SKM-1 treated with dmso at 0.1 percent for 144 hours (cell line): Measurements from ENCODE around the gene DOCK3.
"Not testable (repeated sequence)": the region's sequence is repeated elsewhere in the genome, so short reads cannot be mapped to it uniquely, and the experiment has no call there.

Experiments used
- DNase-seq: peaks from one replicate; lab custom pipeline; 2025; ENCODE audit not compliant: unreplicated experiment; lab: John Stamatoyannopoulos, UW

Gene DOCK3

GRCh38 chr3:50649451-50649931 is 25.2 kb upstream of the DOCK3 start:
- no peak for DNase-seq

DNA sequence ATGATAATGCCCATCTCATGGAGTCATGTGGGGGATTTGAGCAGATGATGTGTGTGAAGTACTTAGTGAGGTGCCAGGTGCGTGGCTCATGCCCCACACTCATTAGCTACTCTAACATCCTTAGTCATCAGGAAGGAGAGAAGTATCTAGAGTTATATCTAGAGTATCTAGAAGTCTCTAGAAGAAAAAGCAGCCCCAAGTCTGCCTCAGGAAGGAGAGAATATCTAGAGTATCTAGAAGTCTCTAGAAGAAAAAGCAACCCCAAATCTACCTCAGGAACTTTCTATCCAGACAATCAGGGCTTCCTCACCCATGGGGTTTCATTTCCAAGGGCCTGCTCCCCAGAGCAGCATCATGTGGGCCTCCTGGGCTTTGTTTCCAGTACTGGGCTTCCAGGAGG is 24.7 kb upstream of the DOCK3 start:
- DNase-seq: no peak

DNA sequence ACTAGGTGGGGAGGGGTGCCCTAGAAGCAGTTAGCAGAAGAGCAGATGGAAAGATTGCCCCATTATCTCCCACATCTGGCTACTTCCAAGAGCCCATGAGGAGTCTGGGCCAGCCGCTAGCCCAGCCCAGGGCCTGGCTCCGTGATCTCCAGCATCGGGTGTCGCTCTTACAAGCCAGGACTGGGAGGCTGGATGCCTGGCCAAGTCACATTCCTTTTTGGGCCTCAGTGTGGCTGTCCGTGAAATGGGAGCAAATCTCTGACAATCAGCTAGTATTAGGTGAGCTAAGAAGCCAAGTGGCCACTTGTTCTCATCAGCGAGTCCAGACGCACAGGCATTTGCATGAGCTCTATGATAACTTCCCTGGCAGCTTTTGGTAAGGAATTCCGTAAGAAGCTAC is 23.3 kb upstream of the DOCK3 start:
- DNase-seq: no peak

DNA sequence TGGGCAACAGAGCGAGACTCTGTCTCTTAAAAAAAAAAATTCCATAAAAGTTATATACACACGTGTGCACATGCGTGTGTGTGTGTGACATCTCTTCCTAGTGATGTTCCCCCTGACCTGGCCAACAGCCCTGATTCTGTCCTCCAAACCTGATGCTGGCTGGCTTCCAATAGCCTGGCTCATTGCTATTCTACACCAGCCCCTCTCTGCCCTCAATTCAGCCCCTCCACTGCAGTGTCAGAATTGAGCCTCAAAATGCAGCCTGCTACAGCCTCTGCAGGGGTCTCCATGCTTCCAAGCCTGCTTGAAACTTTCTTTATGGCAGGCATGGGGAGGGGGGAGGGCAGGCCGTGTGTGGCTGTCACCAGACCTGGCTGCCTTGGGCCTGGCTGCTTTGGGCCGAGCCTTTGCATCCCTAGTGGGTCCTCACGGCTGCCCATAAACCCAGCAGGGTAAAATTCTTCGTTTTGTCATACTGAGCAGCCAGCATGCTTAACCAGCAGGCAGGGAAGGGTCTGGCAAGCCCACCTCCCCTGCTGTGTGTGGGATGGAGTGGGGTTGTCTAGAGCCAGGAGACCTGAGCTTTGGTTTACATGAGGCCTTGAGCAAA is 22.7 kb upstream of the DOCK3 start:
- DNase-seq: no peak

- DNase-seq: peak; percentile 60
These were observed 22.0 kb upstream of the DOCK3 start for GRCh38 chr3:50652709-50653108.

- no peak for DNase-seq
These were observed 20.7 kb upstream of the DOCK3 start for GRCh38 chr3:50653937-50654595.

DNA sequence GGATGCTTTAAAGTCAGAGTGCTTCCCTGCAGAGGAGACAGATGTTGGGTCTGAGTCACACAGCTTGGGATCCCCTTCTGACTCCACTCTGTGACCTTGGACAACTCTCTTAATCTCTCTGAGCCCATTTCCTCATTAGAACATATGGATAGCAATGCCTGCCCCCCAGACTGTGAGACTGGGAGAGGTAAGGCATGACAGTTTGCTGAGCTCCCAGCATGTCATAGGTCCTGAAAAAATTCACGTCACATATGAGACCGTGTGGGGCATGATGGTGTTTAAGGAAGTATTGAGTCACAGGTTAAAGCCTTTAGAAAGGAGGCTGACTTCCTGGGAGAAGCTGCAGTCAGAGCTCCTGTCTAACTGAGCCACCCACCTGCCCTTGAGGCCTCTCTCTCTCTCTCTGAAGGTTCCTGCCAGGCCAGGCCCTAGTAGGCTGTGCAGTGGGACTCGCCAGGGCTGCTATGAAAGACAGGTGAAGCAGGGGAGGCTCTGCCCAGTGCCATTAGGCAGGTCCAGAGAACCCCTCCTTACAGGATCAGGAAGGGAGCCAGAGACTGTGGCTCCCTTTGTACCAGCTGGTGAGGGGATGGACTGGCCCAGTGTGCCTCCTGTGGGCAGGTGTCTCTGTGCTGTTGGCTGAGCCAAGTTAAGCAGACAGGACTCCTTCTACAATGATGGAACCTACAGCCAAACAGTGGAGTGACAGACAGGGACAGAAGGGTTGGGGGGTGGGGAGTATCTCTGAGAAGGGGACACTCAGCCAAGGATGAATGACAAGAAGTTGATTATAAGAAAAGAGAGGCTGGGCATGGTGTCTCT is 19.5 kb upstream of the DOCK3 start:
- peak; percentile 56 for DNase-seq

GRCh38 chr3:50656417-50657195 is 18.1 kb upstream of the DOCK3 start:
- DNase-seq: no peak

GRCh38 chr3:50657407-50657806 is 17.3 kb upstream of the DOCK3 start:
- no peak for DNase-seq

DNA sequence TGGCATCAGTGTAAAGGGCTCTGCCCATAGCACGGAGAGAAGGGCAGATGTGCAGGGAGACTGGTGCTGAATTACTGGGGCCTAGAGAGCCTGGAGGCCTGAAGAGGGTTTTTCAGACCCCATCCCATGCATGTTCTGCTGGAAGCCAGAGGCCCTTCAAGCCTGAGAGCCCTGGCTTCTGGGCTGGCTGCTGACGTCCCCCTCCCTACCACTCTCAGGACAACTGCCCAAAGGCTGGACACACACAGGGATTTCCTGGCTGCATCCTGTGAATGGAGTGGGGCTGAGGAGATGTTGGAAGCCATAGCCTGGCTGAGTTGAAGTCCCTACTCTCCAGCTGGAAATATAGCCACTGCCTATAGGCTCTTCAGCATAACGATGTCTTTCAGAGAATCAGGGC is 16.9 kb upstream of the DOCK3 start:
- no peak for DNase-seq

DNA sequence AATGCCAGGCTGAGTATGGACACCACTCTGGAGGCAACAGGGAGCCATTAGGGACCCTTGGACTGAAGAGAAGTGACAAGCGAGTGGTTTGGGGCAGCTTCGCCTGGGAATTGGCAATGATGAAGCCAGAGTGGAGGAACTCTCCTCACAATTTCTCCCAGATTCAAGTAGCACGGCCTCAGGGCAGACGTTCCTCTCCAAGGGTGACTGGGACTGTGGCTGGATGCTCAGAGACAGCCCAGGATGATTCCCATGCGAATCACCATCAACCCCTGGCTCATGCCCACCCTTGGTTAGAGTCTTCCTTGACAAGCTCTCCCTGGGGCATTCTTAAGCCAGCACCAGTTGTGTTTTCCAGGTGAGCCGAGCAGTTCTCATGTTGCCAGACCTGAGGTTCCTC is 16.3 kb upstream of the DOCK3 start:
- DNase-seq: no peak

DNA sequence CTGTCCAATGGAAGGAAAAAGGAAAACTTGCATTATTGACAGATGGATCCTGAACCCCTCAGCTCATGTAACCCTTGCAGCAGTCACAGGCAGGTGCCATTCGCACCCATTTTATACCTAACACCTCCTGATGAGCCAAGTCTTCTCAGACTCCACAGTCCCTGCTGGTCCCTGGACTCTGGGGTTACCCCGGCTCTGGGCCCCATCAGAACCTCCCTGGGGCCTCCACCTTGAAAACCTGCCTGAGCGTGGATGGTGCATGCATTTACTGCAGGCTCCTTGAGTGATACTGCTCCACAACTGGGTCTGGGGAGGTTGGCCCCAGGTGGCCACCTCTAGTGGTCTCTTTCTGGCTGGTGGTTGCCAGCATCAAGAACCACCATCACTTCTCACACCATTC is 15.9 kb upstream of the DOCK3 start:
- no peak for DNase-seq

- DNase-seq: no peak
These were observed 14.3 kb upstream of the DOCK3 start for GRCh38 chr3:50660386-50660785.

GRCh38 chr3:50661321-50661837 is 13.3 kb upstream of the DOCK3 start:
- no peak for DNase-seq

DNA sequence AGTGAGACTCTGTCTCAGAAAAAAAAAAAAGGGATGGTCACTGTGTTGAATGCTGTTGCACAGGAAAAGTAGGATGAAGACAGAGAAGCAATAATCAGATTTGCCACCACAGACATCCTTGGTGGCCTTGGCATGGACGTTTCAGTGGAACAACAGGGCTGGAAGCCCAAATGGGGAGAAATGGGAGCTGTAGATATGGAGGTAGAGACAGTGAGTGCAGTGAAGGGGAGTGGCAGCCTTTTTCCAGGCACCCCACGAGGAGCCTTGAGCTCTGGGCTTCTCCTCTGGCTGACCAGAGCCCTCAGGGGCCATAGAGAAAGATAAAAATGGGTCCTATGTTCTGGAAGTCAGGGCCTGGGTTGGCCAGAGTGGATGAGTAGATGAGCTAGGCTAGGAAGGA is 12.3 kb upstream of the DOCK3 start:
- DNase-seq: no peak

GRCh38 chr3:50665081-50665840 is 9.5 kb upstream of the DOCK3 start:
- peak; percentile 57 for DNase-seq

GRCh38 chr3:50665841-50666115 is 8.9 kb upstream of the DOCK3 start:
- not testable (repeated sequence) for DNase-seq

GRCh38 chr3:50666837-50667236 is 7.9 kb upstream of the DOCK3 start:
- no peak for DNase-seq

DNA sequence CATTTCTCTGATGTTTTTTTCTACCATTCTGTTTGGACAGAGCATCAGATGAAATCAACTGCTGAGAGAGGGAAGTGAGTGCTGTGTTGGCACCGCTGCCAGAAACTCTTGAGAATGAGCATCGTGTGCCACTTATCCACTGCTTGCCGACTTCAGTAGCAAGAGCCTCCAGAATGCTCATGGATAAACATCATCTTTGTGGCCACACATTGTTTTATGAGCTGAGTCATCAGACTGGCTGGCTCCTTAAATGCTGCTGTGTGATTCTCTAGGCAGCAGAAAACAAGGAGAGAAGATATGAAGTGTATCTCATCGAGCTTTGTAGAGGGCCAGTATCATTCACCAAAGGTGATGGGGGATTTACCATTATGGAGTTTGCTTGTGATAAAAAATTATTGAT is 3.4 kb upstream of the DOCK3 start:
- DNase-seq: no peak

GRCh38 chr3:50672656-50673055 is 2.1 kb upstream of the DOCK3 start:
- DNase-seq: no peak

GRCh38 chr3:50673931-50674330 is 796 bp upstream of the DOCK3 start:
- DNase-seq: peak; percentile 78
